Retinal pigment epithelial cell (primary cell): ENCODE measurements around the gene SMARCB1.

Source experiments
- DNase-seq: peaks from one replicate; pipeline ENCODE4 v3.0.0-alpha.2; 2010; ENCODE audit warnings: low read depth
- H3K4me3 ChIP-seq: 2 replicates; pipeline ENCODE4 v1.5.1; 2011; ENCODE audit warnings: mild to moderate bottlenecking, low read length, control low read depth, moderate library complexity
- CTCF ChIP-seq: conservative IDR thresholded peaks from 2 replicates; pipeline ENCODE4 v1.5.1; 2011; ENCODE audit warnings: low read depth, low read length, control low read depth, inconsistent platforms

Gene SMARCB1

DNA sequence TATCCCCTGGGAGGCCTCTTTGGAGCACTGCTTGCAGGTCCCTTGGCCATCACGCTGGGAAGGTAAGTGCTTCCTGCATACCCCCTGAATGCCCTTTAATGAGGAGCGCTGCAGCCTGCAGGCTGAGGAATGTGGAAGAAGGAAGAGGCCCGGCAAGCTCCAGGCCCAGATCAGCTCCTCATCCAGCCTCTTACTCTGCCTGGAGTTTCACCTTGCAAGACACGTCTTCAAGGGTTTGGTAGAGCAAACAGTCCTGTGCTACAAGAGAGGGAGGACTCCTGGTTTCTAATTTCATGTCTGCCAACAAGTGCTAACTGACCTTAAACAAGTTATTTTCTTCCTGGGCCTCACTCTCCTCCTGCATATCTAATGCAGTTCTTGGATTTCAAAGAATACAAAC lies 81.8 kb downstream of the SMARCB1 start:
- no peak for DNase-seq
- H3K4me3 ChIP-seq: no peak overlapping the region
- no peak for TF ChIP-seq CTCF

DNA sequence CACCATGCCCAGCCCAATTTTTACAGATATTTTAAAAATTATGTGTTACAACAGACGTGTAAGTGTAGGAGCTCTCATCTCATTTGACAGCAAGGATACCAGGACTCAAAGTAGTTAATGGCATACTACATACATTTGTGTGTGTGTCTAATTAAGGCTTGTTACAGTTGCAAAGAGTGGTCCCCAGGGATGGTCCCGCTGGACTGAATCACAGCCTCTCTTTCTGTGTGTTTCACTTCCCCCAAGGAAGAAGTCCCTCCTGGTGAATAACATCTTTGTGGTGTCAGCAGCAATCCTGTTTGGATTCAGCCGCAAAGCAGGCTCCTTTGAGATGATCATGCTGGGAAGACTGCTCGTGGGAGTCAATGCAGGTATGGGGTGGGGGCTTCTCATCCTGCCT lies 88.1 kb downstream of the SMARCB1 start:
- no peak for DNase-seq
- no peak overlapping the region for H3K4me3 ChIP-seq
- TF ChIP-seq CTCF: no peak

DNA sequence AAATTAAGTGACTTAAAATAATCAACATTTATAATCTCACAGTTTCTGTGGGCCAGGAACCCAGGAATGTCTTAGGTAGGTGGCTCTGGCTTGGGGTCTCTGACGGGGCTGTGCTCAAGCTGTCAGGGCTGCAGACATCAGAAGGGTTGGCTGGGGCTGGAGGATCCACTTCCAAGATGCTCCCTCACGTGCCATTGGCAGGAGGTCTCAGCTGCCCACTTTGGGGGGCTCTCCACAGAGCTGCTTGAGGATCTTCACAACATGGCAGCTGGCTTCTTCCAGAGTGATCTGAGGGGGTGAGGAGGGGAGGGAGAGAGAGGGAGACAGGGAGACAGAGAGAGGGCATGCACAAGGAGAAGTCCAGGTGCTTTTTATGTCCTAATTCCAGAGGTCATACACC lies 89.0 kb downstream of the SMARCB1 start:
- no peak overlapping the region for H3K4me3 ChIP-seq
- no peak for TF ChIP-seq CTCF
- no peak for DNase-seq

DNA sequence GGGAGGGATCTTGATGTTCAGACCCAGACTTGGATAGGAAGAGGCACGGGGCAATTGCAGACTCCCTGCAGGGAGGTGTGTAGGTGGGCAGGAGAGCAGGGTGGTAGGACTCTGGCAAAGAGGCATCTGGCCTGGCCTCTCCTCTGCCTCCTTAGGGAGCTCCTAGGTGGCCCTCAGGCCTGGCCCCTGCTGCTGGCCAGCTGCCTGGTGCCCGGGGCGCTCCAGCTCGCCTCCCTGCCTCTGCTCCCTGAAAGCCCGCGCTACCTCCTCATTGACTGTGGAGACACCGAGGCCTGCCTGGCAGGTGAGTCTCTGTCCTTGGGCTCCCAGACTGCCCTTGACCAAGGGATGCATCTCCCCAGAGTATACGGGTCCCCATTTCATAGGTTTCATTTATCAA lies 90.8 kb downstream of the SMARCB1 start:
- TF ChIP-seq CTCF: no peak
- no peak overlapping the region for H3K4me3 ChIP-seq
- DNase-seq: no peak

DNA sequence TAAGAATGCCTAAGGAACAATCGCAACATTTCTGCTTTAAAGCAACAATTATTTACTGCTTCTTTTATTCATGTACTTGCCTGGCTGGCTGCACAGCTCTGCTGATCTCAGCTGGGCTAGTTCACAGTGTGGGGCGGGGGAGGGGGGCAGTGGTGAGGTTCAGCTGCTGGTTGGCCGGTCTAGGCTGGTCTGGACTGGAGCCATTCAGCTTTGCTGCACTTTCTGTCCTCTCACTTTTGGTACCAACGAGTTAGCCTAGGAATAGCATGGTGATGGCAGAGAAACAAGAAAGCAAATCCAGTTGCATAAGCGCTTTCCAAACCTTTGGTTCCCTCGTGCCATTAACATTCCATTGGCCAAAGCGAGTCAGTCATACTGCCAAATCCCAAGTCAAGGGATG lies 91.5 kb downstream of the SMARCB1 start:
- TF ChIP-seq CTCF: no peak
- H3K4me3 ChIP-seq: no peak overlapping the region
- no peak for DNase-seq

DNA sequence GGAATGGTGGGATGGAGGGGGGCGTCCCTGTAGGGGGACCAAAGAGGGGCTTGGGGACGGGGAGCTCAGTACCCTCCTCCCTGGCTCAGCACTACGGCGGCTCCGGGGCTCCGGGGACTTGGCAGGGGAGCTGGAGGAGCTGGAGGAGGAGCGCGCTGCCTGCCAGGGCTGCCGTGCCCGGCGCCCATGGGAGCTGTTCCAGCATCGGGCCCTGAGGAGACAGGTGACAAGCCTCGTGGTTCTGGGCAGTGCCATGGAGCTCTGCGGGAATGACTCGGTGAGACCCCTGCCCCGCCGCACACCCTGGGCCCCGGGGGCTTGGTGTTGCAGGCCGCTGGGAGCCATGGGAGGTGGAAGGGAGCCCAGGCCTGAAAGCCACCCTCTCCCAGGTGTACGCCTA lies 95.6 kb downstream of the SMARCB1 start:
- no peak for DNase-seq
- no peak overlapping the region for H3K4me3 ChIP-seq
- TF ChIP-seq CTCF: no peak

- H3K4me3 ChIP-seq: no peak overlapping the region
- TF ChIP-seq CTCF: no peak
- no peak for DNase-seq
These were observed 96.9 kb downstream of the SMARCB1 start for GRCh38 chr22:23883658-23884057.
